GM19324 (cell line): ENCODE measurements around the gene RASGRF1.

Experiments
- ATAC-seq: cut with Tn5 transposase; IDR thresholded peaks from one replicate; pipeline ENCODE4 v1.9.1; 2021; ENCODE audit warnings: mild to moderate bottlenecking, moderate library complexity; ENCODE audit not compliant: unreplicated experiment, low FRiP score

The RASGRF1 gene

GRCh38 chr15:78921940-78922339 lies 168.6 kb downstream of the RASGRF1 start:
- no peak for ATAC-seq

- no peak for ATAC-seq
These were observed 169.1 kb downstream of the RASGRF1 start for GRCh38 chr15:78921517-78921916.

- no peak for ATAC-seq
These were observed 172.7 kb downstream of the RASGRF1 start for GRCh38 chr15:78917888-78918287.

GRCh38 chr15:78916088-78916487 lies 174.5 kb downstream of the RASGRF1 start:
- no peak for ATAC-seq

- no peak for ATAC-seq
These were observed 175.1 kb downstream of the RASGRF1 start for GRCh38 chr15:78915341-78916087.

- ATAC-seq, result no peak
These were observed 176.4 kb downstream of the RASGRF1 start for GRCh38 chr15:78914027-78914764.

GRCh38 chr15:78913012-78913411 lies 177.6 kb downstream of the RASGRF1 start:
- ATAC-seq, result no peak

- ATAC-seq, result no peak
These were observed 178.3 kb downstream of the RASGRF1 start for GRCh38 chr15:78912316-78912715.

- ATAC-seq, result no peak
These were observed 180.3 kb downstream of the RASGRF1 start for GRCh38 chr15:78910271-78910670.
